ENCODE data around the gene IL19.

DNA sequence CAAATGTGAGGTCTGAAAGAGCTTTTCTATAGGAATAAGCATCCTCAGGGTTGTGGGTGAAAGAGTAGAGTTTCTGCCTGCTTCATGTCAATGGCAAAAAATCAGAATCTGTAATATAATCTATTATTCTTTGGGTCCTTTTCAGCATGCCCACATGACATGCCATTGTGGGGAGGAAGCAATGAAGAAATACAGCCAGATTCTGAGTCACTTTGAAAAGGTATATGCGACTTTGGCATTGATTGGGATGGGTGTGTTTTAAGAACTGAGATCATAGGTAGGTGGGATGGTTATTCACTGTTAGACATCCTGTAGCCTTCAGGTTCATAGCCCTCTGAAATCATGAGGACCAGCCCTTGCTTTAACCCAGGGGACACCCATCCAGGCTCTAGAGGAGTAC, 96.7 kb downstream of the IL19 start:
- TF ChIP-seq POLR2AphosphoS5 (IDR thresholded peaks at IDR 0.05; ENCODE audit: insufficient read depth, low read depth, low read length), result no peak
- TF ChIP-seq, protein P1, sequence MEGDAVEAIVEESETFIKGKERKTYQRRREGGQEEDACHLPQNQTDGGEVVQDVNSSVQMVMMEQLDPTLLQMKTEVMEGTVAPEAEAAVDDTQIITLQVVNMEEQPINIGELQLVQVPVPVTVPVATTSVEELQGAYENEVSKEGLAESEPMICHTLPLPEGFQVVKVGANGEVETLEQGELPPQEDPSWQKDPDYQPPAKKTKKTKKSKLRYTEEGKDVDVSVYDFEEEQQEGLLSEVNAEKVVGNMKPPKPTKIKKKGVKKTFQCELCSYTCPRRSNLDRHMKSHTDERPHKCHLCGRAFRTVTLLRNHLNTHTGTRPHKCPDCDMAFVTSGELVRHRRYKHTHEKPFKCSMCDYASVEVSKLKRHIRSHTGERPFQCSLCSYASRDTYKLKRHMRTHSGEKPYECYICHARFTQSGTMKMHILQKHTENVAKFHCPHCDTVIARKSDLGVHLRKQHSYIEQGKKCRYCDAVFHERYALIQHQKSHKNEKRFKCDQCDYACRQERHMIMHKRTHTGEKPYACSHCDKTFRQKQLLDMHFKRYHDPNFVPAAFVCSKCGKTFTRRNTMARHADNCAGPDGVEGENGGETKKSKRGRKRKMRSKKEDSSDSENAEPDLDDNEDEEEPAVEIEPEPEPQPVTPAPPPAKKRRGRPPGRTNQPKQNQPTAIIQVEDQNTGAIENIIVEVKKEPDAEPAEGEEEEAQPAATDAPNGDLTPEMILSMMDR (IDR thresholded peaks at IDR 0.05; ENCODE audit: extremely low read depth in 1 of 2, insufficient read depth in 1 of 2, low read depth in 1 of 2, low read length in 2 of 2), result no peak
- no peak for TF ChIP-seq JUN (IDR thresholded peaks at IDR 0.05; ENCODE audit: borderline replicate concordance, insufficient read depth, insufficient read length, low read depth)
- TF ChIP-seq MYC (IDR thresholded peaks at IDR 0.05; ENCODE audit: low read depth, low read length), result no peak
- TF ChIP-seq, protein P2, sequence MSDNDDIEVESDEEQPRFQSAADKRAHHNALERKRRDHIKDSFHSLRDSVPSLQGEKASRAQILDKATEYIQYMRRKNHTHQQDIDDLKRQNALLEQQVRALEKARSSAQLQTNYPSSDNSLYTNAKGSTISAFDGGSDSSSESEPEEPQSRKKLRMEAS (IDR thresholded peaks at IDR 0.05; ENCODE audit: insufficient read depth, insufficient read length), result no peak
- TF ChIP-seq POLR2A (IDR thresholded peaks at IDR 0.05; ENCODE audit: low read depth, low read length), result no peak
- no peak for TF ChIP-seq EZH2 (IDR thresholded peaks at IDR 0.05; ENCODE audit: borderline replicate concordance, low read depth, low read length, severe bottlenecking)
- TF ChIP-seq FOS (IDR thresholded peaks at IDR 0.05; ENCODE audit: borderline replicate concordance, insufficient read depth, low read length), result no peak

Measured in endothelial cell of umbilical vein (primary cell).